Ishikawa (cell line): ENCODE measurements around the gene MTUS2.

Source experiments
- CEBPB ChIP-seq: IDR thresholded peaks from 2 replicates; pipeline ENCODE4 v1.6.1; 2012
- CREB1 ChIP-seq: IDR thresholded peaks from 2 replicates; pipeline ENCODE4 v1.6.1; 2012; ENCODE audit warnings: low read depth
- EP300 ChIP-seq: IDR thresholded peaks from 2 replicates; pipeline ENCODE4 v1.6.1; 2012; ENCODE audit warnings: borderline replicate concordance
- MAX ChIP-seq: IDR thresholded peaks from 2 replicates; pipeline ENCODE4 v1.6.1; 2012
- RAD21 ChIP-seq: IDR thresholded peaks from 2 replicates; pipeline ENCODE4 v1.6.1; 2012; ENCODE audit warnings: low read depth
- REST ChIP-seq: IDR thresholded peaks from 2 replicates; pipeline ENCODE4 v1.6.1; 2012; ENCODE audit warnings: low read depth, mild to moderate bottlenecking
- TAF1 ChIP-seq: IDR thresholded peaks from 2 replicates; pipeline ENCODE4 v1.6.1; 2012; ENCODE audit warnings: low read depth, mild to moderate bottlenecking
- TCF12 ChIP-seq: IDR thresholded peaks from 2 replicates; pipeline ENCODE4 v1.6.1; 2012; ENCODE audit warnings: low read depth
- TEAD4 ChIP-seq: IDR thresholded peaks from 2 replicates; pipeline ENCODE4 v1.6.1; 2012
- USF1 ChIP-seq: IDR thresholded peaks from 2 replicates; pipeline ENCODE4 v1.6.1; 2012
- YY1 ChIP-seq: IDR thresholded peaks from 2 replicates; pipeline ENCODE4 v1.6.1; 2012; ENCODE audit warnings: low read depth

GRCh38 chr13:29255567-29255966, 435.4 kb downstream of the MTUS2 start:
- no peak for TF ChIP-seq RAD21
- TF ChIP-seq REST = no peak
- TF ChIP-seq CEBPB = no peak
- TF ChIP-seq TEAD4 = no peak
- no peak for TF ChIP-seq TCF12
- TF ChIP-seq MAX = no peak
- no peak for TF ChIP-seq USF1
- no peak for TF ChIP-seq YY1
- TF ChIP-seq EP300 = no peak
- TF ChIP-seq CREB1 = no peak
- no peak for TF ChIP-seq TAF1
